KBM-7 (cell line): ENCODE measurements around the gene SLC9A8.
"Not testable (repeated sequence)": the region's sequence is repeated elsewhere in the genome, so short reads cannot be mapped to it uniquely, and the experiment has no call there.

Experiments
- DNase-seq: peaks from one replicate; pipeline ENCODE4 v3.0.0-alpha.2; 2015
- in situ Hi-C: fragments of 300-500 bp; cut with MboI; formaldehyde crosslinking; loops from 2 replicates; pipeline ENCODE4 v1.14.3; 2020; ENCODE audit warnings: low sequenced_read_pairs, low pct_unique_long_range_greater_than_20kb, mixed read lengths

SLC9A8 gene

DNA sequence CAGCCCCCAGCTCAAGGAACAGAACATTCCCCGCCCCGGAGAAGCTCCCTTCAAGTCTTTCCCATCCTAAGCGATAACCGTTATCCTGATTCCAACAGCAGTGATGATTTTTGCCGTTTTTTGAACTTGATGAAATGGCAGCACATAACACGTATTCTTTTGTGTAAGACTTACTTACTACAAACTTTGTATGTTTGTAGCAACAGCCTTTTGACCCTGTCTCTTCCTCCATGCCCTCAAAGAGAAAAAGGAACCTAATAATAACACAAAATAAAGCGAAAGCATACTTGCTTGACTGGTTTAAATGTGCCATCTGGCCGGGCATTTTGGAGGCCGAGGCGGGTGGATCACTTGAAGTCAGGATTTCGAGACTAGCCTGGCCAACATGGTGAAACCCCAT lies 26.4 kb upstream of the SLC9A8 start:
- in situ Hi-C loops, result no loop called here

DNA sequence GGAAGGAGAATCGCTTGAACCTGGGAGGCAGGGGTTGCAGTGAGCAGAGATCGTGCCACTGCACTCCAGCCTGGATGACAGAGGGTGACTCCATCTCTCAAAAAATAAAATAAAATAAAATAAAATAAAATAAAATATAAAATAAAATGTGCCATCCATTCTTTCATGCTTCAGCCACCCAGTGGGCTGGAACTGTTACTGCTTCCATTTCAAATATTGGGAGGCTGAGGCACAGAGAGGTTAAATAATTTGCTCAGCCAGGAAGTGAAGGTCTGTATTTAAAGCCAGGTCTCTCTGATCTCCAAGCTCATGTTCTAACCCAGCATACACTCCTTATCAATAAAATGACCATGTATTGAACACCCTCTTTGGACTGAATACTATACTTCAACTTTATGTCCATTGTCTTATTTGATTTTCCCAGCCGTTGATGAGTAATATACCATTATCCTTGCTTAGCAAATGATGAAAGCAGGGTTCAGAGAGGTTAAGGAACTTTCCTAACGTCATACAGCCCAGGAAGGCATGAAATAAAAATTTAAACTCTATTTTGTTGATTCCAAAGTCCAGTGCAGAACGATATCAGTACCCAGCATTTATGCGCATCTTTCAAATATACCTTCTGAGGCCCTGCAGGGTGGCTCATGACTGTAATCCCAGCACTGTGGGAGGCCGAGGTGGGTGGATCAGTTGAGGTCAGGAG lies 25.8 kb upstream of the SLC9A8 start:
- in situ Hi-C loops, result no loop called here
- DNase-seq, result no peak

More for the DNA sequence above, 26.4 kb upstream of the SLC9A8 start:
- DNase-seq, result no peak

- in situ Hi-C loops, result no loop called here
- no peak for DNase-seq
Observed at GRCh38 chr20:49787371-49788357, 25.0 kb upstream of the SLC9A8 start.

GRCh38 chr20:49790077-49790798 lies 22.4 kb upstream of the SLC9A8 start:
- DNase-seq, result peak; percentile 40
- in situ Hi-C loops, result no loop called here

DNA sequence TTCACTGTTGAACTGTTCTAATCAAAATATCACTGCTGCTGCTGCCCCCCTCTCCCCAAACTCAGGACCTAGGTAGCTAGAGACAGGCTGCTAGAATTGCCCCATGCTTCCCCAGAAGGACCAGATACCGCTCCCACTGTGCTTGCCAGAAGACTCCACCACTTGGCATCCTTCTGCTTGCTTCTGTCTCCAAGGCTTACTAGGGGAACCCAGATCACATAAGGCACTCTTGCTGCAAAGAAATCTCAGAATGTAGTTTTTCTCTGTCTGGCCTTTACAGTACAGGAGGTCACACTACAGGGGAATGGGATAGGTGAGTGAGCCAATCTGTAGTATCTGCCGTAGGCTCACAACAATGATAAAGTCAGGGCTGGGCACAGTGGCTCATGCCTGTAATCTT lies 21.5 kb upstream of the SLC9A8 start:
- DNase-seq, result no peak
- in situ Hi-C loops, result no loop called here

GRCh38 chr20:49792006-49792405 lies 20.6 kb upstream of the SLC9A8 start:
- in situ Hi-C loops, result no loop called here

GRCh38 chr20:49792611-49793010 lies 20.0 kb upstream of the SLC9A8 start:
- in situ Hi-C loops, result no loop called here
- DNase-seq, result no peak

More at GRCh38 chr20:49792006-49792405, 20.6 kb upstream of the SLC9A8 start:
- DNase-seq, result no peak

DNA sequence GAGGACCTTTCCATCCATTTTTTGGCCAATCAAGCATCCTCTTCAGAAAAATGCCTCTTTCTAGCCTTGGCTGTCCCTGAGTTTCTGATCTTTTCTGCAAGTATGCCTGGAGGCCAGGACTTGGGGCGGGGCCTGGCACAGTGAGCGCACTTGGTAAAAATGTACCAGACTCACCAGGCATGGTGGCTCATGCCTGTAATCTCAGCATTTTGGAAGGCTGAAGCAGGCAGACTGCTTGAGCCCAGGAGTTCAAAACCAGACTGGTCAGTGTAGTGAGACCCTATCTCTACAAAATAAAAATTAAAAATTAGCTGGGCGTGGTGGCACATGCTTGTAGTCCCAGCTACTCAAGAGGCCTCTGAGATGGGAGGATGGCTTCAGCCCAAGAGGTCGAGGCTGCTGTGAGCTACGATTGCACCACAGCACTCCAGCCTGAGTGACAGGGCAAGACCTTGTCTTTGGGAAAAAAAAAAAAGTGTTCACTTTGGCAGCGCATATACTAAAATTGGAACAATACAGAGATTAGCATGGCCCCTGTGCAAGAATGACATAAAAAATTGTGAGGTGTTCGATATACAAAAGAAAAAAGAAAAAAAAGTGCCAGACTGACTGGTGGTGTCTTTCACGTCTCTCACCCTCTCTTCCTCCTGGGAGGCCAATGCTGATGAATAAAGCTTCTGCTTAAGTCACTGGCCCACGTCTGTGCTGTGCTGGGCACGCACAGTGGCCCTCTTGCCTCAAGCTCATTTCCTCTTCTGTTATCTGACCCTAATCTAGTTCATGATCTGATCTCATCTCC lies 18.1 kb upstream of the SLC9A8 start:
- in situ Hi-C loops, result no loop called here
- peak; percentile 73 for DNase-seq

DNA sequence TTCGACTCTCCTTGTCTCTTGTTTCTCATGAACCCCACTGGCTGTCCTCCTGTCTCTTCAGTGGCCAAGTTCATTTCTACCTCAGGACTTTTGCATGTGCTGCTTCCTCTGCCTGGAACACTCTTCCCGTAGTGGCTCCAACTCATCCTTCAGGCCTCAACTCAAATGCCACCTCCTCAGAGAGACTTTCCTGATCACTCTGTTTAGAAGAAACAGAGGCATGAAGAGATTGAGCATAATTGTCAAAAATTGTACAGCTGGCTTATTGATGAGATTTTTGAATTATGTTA lies 17.5 kb upstream of the SLC9A8 start:
- DNase-seq, result no peak
- in situ Hi-C loops, result no loop called here

- no peak for DNase-seq
- in situ Hi-C loops, result no loop called here
Observed at GRCh38 chr20:49796600-49797343, 15.9 kb upstream of the SLC9A8 start.

GRCh38 chr20:49797344-49797615 lies 15.3 kb upstream of the SLC9A8 start:
- DNase-seq, result no peak
- in situ Hi-C loops, result no loop called here

DNA sequence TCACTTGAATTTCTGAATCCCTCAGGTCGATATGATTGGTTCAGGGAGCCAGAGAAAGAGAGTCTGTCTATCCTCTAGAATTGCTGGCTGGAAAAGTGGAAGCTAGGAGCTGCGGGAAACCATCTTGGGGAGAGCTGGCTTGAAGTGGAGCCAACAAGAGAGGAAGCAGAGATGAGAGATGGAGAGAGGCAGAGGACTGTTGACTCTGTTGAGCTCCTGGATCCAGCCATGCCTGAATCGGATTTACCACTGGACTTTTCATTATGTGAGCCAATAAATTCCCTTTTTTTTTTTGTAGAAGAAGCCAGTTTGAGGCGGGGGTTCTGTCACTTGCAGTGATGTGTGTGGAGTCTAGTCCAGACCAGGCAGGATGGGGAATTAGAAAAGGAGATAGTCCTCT lies 13.9 kb upstream of the SLC9A8 start:
- DNase-seq, result no peak
- in situ Hi-C loops, result no loop called here

DNA sequence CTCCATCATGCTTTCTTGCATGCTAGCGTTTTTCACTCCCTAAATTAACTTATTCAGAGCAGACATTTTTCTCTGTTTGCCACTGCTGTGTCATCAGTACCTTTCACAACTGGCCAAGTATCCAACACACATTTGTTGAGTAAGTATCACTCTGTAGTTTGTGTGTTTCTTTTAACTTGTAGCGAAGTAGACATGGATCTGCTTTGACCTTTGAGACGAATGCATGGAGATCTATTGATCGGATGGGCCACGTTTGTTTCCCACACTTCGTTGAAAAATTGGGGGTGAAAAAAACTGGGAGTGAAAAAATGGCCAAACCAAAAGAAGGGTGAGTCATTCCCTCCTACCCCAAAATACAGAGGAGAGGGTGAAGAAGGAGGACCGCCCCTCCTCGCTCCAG lies 12.9 kb upstream of the SLC9A8 start:
- in situ Hi-C loops, result no loop called here
- no peak for DNase-seq

- no peak for DNase-seq
- in situ Hi-C loops, result no loop called here
Observed at GRCh38 chr20:49803418-49803817, 9.2 kb upstream of the SLC9A8 start.

GRCh38 chr20:49804364-49804763 lies 8.3 kb upstream of the SLC9A8 start:
- no peak for DNase-seq
- in situ Hi-C loops, result no loop called here

GRCh38 chr20:49805224-49805876 lies 7.3 kb upstream of the SLC9A8 start:
- in situ Hi-C loops, DNase-seq: not testable (repeated sequence)

DNA sequence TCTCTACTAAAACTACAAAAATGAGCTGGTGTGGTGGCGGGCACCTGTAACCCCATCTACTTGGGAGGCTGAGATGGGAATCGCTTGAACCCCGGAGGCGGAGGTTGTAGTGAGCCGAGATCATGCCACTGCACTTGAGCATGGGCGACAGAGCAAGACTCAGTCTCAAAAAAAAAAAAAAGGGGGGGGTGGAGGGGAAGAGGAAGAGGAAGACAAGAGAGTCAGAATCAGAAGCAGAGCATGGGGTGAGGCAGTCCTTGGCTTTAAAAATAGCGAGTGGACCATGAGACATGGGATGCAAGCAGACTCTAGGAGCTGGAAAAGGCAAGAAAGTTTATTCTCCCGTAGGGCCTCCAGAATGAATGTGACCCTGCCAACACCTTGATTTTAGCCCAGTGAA lies 3.9 kb upstream of the SLC9A8 start:
- DNase-seq, result no peak
- in situ Hi-C loops, result no loop called here

DNA sequence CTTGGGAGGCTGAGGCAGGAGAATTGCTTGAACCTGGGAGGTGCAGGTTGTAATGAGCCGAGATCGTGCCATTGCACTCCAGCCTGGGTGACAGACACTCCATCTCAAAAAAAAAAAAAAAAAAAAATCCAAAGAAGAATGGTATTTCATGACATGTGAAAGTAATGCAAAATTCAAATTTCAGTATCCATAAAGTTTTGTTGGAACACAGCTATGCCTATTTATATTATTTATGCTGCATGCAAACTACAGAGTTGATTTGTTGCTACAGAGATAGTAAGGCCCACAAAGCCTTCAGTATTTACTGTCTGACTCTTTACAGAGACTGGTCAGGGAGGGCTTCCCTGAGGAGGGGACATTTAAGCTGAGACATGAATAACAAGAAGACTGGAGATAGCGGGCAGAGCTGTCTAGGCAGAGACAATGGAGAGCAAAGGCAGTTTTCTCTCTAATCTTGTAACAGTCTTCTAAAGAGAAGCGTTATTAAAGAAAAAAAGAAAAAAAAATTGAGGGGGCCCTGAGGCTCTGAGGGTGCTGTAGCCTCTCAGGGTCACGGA lies 2.7 kb upstream of the SLC9A8 start:
- DNase-seq, result no peak
- in situ Hi-C loops, result no loop called here
